NCI-H128 (cell line): ENCODE measurements around the gene KRTAP5-5.
"Not testable (repeated sequence)": the region's sequence is repeated elsewhere in the genome, so short reads cannot be mapped to it uniquely, and the experiment has no call there.

ENCODE experiments used
- DNase-seq: peaks from one replicate; lab custom pipeline; 2025; ENCODE audit not compliant: unreplicated experiment; lab: John Stamatoyannopoulos, UW

Gene KRTAP5-5

DNA sequence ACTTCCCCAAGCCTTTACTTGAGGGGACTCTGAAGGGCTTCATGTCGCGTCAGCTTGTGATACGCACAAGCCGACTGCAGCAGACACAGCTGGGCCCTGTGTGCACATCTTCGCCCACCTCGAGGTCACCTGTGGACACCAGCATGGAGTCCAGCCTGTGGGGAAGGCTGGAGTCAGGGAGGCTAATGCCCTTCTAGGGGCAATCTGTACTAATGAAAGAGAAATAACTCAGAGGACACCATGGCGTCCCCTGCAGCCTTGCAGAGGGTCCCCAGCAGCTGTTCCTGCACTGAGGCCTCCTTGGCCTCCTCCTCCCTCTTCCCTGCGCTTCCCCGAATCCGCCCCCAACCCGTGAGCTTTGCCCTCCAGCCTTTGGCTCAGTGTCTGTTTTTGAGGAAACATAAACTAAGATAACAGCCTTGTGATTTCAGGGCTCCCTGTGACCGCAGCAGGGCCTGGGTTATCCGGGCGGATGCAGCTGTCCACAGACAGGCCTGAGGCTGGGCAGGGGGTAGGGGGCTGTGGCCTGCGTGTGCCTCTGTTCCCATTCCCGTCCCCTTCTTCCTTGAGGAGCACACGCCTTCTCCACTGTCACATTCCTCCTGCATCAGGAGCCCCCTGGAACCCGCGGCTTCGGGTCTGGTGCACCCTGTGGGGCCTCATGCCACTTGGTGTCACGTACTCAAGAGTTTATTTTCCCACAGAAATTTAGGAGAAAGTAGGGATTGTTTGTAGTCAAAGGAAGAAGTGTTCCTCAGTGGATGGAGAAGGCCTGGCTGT is 25.0 kb downstream of the KRTAP5-5 start:
- DNase-seq, result no peak

DNA sequence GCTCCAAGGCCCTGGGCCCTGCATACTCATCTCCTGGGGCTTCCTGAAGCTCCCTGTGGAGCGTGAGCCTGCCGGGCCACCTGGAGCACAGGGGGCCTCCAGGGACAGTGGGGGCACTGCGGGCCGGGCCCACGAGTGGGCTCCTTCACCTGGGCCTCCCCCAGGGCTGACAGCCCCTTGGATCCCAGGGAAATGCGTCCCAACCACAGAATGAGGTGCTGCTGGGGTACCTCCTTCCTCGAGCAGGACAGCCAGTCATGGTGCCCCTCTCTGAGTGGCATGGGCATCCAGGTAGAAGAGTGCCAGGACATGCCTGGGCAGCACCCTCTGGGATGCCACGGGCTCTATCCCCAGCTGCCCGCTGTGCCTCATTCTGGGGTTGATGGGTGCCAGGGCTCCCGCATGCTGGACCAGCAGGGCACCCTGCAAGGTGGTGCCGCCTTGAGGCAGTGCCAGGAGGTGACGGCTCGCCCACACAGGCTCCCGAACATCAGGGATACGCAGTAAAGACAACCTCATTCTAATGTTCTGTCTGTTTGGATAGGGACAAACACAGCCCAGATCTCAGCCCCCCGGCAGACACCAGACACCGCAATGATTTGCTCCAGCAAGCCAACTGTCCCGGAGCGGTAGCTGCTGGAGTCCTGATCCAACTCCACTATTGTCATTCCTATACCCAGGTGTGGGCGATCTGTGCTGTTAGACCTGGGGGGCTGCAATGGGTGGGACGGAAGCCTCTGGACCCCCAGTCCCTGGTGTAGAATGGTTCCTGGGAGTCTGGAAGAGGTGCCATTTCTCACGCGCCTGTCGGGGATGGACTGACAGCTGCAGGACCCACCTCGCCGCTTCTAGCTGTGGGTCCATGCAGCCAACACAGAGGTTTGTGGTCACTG is 25.8 kb downstream of the KRTAP5-5 start:
- DNase-seq, result no peak

DNA sequence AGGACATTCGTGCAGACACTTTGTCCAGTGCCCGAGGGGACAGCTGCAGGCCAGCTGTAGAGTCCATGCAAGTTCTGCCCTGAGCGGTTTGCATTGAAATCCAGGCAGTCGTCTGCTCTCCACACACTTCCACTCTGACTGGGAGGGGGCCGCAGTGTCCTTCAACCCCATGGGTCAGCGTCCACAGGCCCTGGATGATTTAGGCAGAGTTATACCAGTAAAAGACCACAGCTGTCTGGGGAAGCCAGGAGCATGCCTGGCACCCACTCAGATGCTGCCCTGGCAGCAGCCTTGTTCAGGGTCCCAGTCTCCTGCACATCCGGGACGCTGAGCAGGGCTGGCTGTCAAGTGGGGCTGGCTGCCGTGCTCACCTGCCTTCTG is 26.5 kb downstream of the KRTAP5-5 start:
- DNase-seq, result no peak

- DNase-seq, result no peak
Measured at GRCh38 chr11:1656670-1657069, 27.1 kb downstream of the KRTAP5-5 start.

DNA sequence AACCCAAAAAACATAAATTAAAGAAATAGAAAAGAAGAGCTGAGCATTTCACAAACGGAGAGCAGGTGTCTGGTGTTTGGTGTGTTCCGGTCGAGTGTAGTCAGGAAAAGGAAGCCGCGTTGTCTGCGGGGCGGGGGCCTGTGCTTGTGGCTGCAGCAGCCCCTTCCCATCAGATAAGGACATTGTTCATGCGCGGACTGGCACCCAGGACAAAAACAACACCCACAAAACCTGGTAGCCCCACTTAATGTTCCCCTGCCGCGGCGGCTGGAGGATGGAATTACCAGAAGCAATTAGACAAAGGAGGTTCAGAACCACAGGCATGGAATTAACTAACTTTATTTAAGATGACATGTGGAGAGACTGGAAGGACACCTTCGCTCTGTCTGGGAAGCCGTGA is 29.9 kb downstream of the KRTAP5-5 start:
- DNase-seq, result no peak

DNA sequence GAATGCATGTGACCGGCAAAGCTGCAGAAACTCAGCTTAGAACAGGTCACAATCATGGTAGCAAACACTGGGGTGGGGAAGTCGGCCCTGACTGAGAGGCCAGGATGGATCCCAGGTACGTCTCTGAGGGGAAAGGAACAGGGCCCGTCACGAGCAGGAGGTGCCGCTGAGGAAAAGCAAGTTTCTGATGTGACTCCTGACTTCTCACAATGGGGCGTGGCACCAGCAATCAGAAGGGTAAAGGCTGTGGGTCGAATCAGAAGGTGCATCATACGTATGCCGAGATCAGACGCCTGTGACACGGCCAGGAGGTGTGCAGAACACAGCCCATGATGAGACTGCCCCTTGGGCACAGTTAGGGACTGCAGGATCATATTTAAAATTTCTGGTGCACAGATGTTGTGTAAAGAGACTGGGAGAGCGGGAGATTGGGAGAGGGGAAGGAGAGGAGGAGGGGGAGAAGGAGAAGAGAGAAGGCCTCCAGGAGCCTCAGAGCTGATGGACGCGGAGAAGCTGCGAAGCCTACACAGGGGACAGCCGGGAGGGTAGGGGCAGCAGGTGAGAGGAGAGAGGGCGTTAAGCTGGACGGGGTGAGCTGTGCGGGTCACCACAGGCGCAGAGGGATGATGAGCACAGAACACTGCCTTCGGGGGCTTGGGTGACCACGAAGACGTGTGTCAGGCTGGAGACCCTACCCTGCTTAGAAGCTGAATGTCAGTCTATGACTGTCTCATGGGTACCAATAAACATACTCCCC is 30.7 kb downstream of the KRTAP5-5 start:
- no peak for DNase-seq

DNA sequence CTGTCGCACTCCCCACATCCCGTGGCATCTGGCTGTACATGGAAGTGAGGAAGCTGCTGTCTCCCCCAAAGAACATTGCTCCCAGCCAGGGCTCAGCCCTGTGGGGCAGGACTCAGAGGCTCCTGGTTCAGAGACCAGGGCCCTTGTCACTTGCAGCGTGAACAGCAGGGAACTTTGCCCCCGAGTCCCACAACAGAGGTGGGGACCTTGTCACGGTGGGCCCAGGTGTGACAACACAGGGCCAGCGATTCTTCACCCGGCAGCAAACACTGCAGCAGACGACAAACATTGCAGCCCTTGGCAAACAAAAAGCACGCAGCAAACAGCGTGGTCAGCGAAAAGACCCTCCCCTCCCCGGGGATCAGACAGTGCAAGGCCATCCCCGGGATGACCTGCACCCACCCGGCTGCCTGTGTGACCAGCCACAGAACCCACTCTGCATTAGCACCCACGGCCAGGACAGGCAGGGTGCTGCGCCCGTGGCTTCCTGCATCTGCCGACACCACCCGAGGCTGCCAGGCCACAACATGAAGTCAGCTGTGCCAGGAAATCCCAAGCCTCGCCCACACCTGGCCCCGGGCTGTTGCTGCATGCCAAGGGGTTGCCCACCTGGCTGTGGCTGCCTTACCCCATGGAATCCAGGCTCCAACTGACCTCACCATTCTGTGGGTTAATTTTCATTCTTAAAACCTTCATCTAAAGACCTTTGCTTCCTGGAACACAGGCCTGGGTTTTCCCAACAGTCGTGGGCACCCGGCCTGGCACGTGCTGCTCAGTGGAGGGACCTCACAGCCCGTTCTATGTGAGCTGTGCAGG is 32.1 kb downstream of the KRTAP5-5 start:
- DNase-seq, result not testable (repeated sequence)

GRCh38 chr11:1662699-1663283 is 33.2 kb downstream of the KRTAP5-5 start:
- not testable (repeated sequence) for DNase-seq

GRCh38 chr11:1665313-1665712 is 35.7 kb downstream of the KRTAP5-5 start:
- DNase-seq, result no peak

DNA sequence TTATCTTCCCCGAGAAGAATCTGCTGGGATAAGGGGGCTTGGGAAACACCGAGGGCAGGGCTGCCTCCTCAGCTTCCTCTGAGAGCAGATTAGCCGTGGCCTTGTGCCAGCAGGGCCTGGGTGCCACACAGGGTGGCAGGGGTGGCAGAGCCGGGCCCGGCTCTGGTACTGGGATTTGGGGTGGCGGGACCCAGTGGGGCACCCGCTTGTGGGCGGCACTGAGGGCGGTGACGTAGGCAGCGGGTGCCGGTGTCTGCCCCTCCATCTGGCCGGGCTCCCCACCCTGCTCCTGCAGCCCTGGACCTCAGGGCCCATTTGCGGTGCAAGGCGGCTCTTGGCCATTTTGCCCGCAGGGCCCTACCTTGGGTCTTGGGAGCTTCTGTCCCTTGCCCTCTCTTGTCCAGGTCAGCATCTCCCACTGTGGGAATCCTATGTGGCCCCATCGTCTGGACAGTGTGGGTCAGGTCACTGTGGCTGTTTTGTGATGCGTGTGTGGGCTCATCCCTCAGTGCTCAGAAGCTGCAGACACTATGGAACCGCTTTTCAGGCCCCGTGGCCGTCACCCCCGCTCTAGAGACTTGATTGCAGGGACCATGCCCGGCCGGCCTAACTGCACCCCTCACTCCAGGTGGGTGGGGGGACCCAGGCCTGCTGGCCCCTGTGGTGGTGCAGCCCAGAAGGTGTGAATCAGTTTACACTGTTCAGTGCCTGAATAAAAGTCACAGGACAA is 37.7 kb downstream of the KRTAP5-5 start:
- no peak for DNase-seq

- DNase-seq, result no peak
Measured at GRCh38 chr11:1667906-1668305, 38.3 kb downstream of the KRTAP5-5 start.

GRCh38 chr11:1668911-1669473 is 39.4 kb downstream of the KRTAP5-5 start:
- no peak for DNase-seq

DNA sequence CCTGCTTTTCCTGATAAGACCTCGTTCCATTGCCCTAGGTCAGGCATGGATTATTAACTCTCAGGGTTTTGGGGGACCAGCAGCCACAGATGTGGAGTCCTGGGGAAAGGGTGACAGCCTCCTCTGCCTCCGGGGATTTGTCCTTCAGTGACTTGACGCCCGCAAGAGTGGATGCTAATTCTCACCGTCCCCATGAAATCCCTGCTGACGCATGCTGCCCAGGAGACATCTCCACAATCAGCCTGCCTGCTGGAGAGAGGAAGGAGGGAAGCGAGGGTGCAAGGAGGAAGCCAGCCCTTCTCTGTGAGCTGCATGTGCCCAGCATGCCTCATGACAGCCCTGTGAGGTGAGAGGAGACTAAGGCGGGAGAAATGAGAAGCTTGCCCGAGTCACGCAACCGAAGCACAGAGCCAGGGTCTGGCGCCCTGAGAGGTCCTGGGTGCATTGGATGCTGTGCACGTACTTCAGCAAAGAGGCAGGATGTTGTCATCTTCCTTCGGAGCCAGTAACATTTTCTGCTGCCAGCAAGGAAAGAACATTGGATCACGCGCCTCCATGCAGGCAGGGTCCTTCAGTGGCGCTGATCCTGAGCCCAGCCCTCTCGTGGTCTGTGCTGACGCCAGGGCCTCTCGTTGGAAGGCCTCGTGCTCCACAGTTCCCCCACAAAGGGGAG is 40.1 kb downstream of the KRTAP5-5 start:
- DNase-seq, result no peak

- DNase-seq, result not testable (repeated sequence)
Measured at GRCh38 chr11:1670457-1670856, 40.9 kb downstream of the KRTAP5-5 start.

- no peak for DNase-seq
Measured at GRCh38 chr11:1670905-1671371, 41.4 kb downstream of the KRTAP5-5 start.

- DNase-seq, result no peak
Measured at GRCh38 chr11:1671658-1672057, 42.1 kb downstream of the KRTAP5-5 start.

GRCh38 chr11:1672613-1673350 is 43.2 kb downstream of the KRTAP5-5 start:
- DNase-seq, result no peak
